Fibroblast of gingiva (primary cell): ENCODE data around the gene DYNLRB1.
"Not testable (repeated sequence)": the region's sequence is repeated elsewhere in the genome, so short reads cannot be mapped to it uniquely, and the experiment has no call there.

Experiments used
- DNase-seq: peaks from one replicate; pipeline ENCODE4 v3.0.0-alpha.2; 2011; ENCODE audit warnings: low read depth

The DYNLRB1 gene

GRCh38 chr20:34512266-34512954 lies 3.8 kb upstream of the DYNLRB1 start:
- no peak for DNase-seq

- no peak for DNase-seq
Measured at GRCh38 chr20:34512955-34513419, 3.2 kb upstream of the DYNLRB1 start.

- not testable (repeated sequence) for DNase-seq
Measured at GRCh38 chr20:34514034-34514433, 2.2 kb upstream of the DYNLRB1 start.

GRCh38 chr20:34514897-34515483 lies 1.2 kb upstream of the DYNLRB1 start:
- DNase-seq = no peak

GRCh38 chr20:34515484-34516246 lies 557 bp upstream of the DYNLRB1 start:
- peak; percentile 33 for DNase-seq

- DNase-seq = no peak
Measured at GRCh38 chr20:34517114-34517505, 888 bp downstream of the DYNLRB1 start.

- DNase-seq = not testable (repeated sequence)
Measured at GRCh38 chr20:34518863-34519262, 2.6 kb downstream of the DYNLRB1 start.

- DNase-seq = not testable (repeated sequence)
Measured at GRCh38 chr20:34519841-34520240, 3.6 kb downstream of the DYNLRB1 start.

GRCh38 chr20:34522969-34523871 lies 7.0 kb downstream of the DYNLRB1 start:
- peak; percentile 75 for DNase-seq

GRCh38 chr20:34524426-34524825 lies 8.2 kb downstream of the DYNLRB1 start:
- DNase-seq = no peak

- DNase-seq = no peak
Measured at GRCh38 chr20:34525342-34525708, 9.1 kb downstream of the DYNLRB1 start.

GRCh38 chr20:34525709-34526416 lies 9.6 kb downstream of the DYNLRB1 start:
- DNase-seq = peak; percentile 97

GRCh38 chr20:34526466-34526865 lies 10.2 kb downstream of the DYNLRB1 start:
- no peak for DNase-seq

- DNase-seq = no peak
Measured at GRCh38 chr20:34527016-34527415, 10.8 kb downstream of the DYNLRB1 start.

- DNase-seq = peak; percentile 48
Measured at GRCh38 chr20:34528921-34529297, 12.7 kb downstream of the DYNLRB1 start.

GRCh38 chr20:34529742-34530141 lies 13.5 kb downstream of the DYNLRB1 start:
- no peak for DNase-seq

GRCh38 chr20:34530342-34530741 lies 14.1 kb downstream of the DYNLRB1 start:
- no peak for DNase-seq

- DNase-seq = no peak
Measured at GRCh38 chr20:34531608-34532265, 15.5 kb downstream of the DYNLRB1 start.

GRCh38 chr20:34532320-34532719 lies 16.1 kb downstream of the DYNLRB1 start:
- no peak for DNase-seq

GRCh38 chr20:34532756-34533155 lies 16.5 kb downstream of the DYNLRB1 start:
- DNase-seq = no peak
